ENCODE results near the gene CHAF1B.
"Not testable (repeated sequence)": the region's sequence is repeated elsewhere in the genome, so short reads cannot be mapped to it uniquely, and the experiment has no call there.

CHAF1B gene

DNA sequence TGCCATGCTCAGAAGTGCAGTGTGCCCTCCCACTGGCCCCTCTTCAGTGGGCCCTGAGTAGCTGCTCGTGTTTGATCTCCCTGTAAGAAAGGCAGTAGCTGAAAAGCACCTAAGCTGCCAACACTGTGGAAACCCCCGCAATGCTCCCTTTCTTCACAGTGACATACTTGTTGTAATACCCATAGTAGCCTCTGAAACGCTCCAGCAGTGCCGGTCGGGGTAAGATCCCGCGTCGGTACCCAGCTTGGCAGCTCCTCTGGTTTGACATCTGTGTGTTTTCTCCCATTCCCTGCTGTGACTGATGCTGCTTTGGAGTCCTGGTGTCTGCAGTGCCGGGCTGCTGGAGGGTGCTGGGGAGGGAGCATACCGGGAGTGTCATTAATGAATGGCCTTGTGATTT is 3.6 kb downstream of the CHAF1B start:
- Histone ChIP-seq H2AK5ac (ENCODE audit: low read length) (no peak overlapping the region), H3K79me2 (ENCODE audit: control insufficient read depth, insufficient read depth, low read length) (no peaks in the 10 kb centered on the region), H3K79me1 (ENCODE audit: low read length) (no peaks in the 10 kb centered on the region), H3K9ac (ENCODE audit: low read length) (no peak overlapping the region), H3K36me3 (ENCODE audit: control insufficient read depth, insufficient read depth, low read length) (peaks cover 1% of the 10 kb centered on the region), H3K4ac (ENCODE audit: low read depth, low read length) (no peak overlapping the region), H2BK15ac (replicated peaks; ENCODE audit: low read depth) (no peak overlapping the region), H3K18ac (ENCODE audit: low read length) (no peak overlapping the region), H3K56ac (ENCODE audit: low read length) (no peak overlapping the region), H3K4me1 (ENCODE audit: control insufficient read depth, low read depth, low read length) (peaks cover 2% of the 10 kb centered on the region), H3K4me3 (ENCODE audit: low read length) (no peak overlapping the region), H2BK120ac (ENCODE audit: low read depth, low read length) (no peak overlapping the region), H3K27me3 (ENCODE audit: insufficient read depth, low read length, poor library complexity) (no peaks in the 10 kb centered on the region), H3K23ac (ENCODE audit: low read length) (no peak overlapping the region), H2BK5ac (ENCODE audit: low read length) (no peak overlapping the region), H4K8ac (ENCODE audit: low read depth, low read length) (no peak overlapping the region), H3K27ac (ENCODE audit: low read depth, low read length) (no peak overlapping the region), H3K4me2 (ENCODE audit: low read length) (no peak overlapping the region), H4K5ac (ENCODE audit: low read length) (no peak overlapping the region)
- peak; percentile 80 for DNase-seq
- WGBS (ENCODE audit: extremely low coverage, insufficient coverage, low lambda C conversion rate): no CpG with 5 or more reads among the region's 10 CpGs

DNA sequence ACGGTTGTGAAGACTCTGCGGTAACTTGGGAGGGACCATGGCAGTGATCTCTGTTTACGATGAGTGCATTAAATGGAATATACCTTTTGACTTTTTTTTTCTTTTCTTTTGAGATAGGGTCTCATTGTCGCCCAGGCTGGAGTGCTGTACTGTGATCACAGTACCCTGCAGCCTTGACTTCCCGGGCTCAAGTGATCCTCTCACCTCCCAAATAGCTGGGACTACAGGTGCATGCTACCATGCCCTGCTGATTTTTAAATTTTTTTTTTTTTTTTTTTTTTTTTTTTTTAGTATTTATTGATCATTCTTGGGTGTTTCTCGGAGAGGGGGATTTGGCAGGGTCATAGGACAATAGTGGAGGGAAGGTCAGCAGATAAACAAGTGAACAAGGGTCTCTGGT is 6.5 kb downstream of the CHAF1B start:
- H3K36me3 ChIP-seq (ENCODE audit: control insufficient read depth, insufficient read depth, low read length); H3K4ac ChIP-seq (ENCODE audit: low read depth, low read length); H3K18ac ChIP-seq (ENCODE audit: low read length); H2AK5ac ChIP-seq (ENCODE audit: low read length); H3K4me2 ChIP-seq (ENCODE audit: low read length); H3K23ac ChIP-seq (ENCODE audit: low read length); H3K4me3 ChIP-seq (ENCODE audit: low read length); H4K5ac ChIP-seq (ENCODE audit: low read length); H3K56ac ChIP-seq (ENCODE audit: low read length); H3K27ac ChIP-seq (ENCODE audit: low read depth, low read length); H2BK5ac ChIP-seq (ENCODE audit: low read length); H2BK120ac ChIP-seq (ENCODE audit: low read depth, low read length); H3K27me3 ChIP-seq (ENCODE audit: insufficient read depth, low read length, poor library complexity); H3K79me2 ChIP-seq (ENCODE audit: control insufficient read depth, insufficient read depth, low read length); H3K4me1 ChIP-seq (ENCODE audit: control insufficient read depth, low read depth, low read length); H4K8ac ChIP-seq (ENCODE audit: low read depth, low read length); DNase-seq; H3K79me1 ChIP-seq (ENCODE audit: low read length); H3K9ac ChIP-seq (ENCODE audit: low read length); H2BK15ac ChIP-seq (replicated peaks; ENCODE audit: low read depth): not testable (repeated sequence)
- WGBS (ENCODE audit: extremely low coverage, insufficient coverage, low lambda C conversion rate): no CpG with 5 or more reads among the region's 6 CpGs

GRCh38 chr21:36395353-36396111 is 10.3 kb downstream of the CHAF1B start:
- no peaks in the 10 kb centered on the region for H3K27me3 ChIP-seq (ENCODE audit: insufficient read depth, low read length, poor library complexity)
- peaks cover 1% of the 10 kb centered on the region for H3K36me3 ChIP-seq (ENCODE audit: control insufficient read depth, insufficient read depth, low read length)

GRCh38 chr21:36396325-36396724 is 11.1 kb downstream of the CHAF1B start:
- no peak overlapping the region for H4K8ac ChIP-seq (ENCODE audit: low read depth, low read length)
- no CpG with 5 or more reads among the region's 3 CpGs for WGBS (ENCODE audit: extremely low coverage, insufficient coverage, low lambda C conversion rate)
- H2BK120ac ChIP-seq (ENCODE audit: low read depth, low read length): no peak overlapping the region
- H3K4me3 ChIP-seq (ENCODE audit: low read length): no peak overlapping the region
- H3K4ac ChIP-seq (ENCODE audit: low read depth, low read length): no peak overlapping the region
- H3K27ac ChIP-seq (ENCODE audit: low read depth, low read length): no peak overlapping the region
- H3K79me1 ChIP-seq (ENCODE audit: low read length): no peaks in the 10 kb centered on the region
- H3K23ac ChIP-seq (ENCODE audit: low read length): no peak overlapping the region
- H2BK5ac ChIP-seq (ENCODE audit: low read length): no peak overlapping the region
- no peaks in the 10 kb centered on the region for H3K27me3 ChIP-seq (ENCODE audit: insufficient read depth, low read length, poor library complexity)
- no peak for DNase-seq
- H3K9ac ChIP-seq (ENCODE audit: low read length): no peak overlapping the region
- no peak overlapping the region for H2BK15ac ChIP-seq (replicated peaks; ENCODE audit: low read depth)
- no peaks in the 10 kb centered on the region for H3K4me1 ChIP-seq (ENCODE audit: control insufficient read depth, low read depth, low read length)
- no peak overlapping the region for H4K5ac ChIP-seq (ENCODE audit: low read length)
- no peak overlapping the region for H3K4me2 ChIP-seq (ENCODE audit: low read length)
- H2AK5ac ChIP-seq (ENCODE audit: low read length): no peak overlapping the region
- no peak overlapping the region for H3K56ac ChIP-seq (ENCODE audit: low read length)
- H3K18ac ChIP-seq (ENCODE audit: low read length): no peak overlapping the region
- H3K36me3 ChIP-seq (ENCODE audit: control insufficient read depth, insufficient read depth, low read length): peaks cover 1% of the 10 kb centered on the region
- no peaks in the 10 kb centered on the region for H3K79me2 ChIP-seq (ENCODE audit: control insufficient read depth, insufficient read depth, low read length)

More at GRCh38 chr21:36395353-36396111, 10.3 kb downstream of the CHAF1B start:
- Histone ChIP-seq H3K79me2 (ENCODE audit: control insufficient read depth, insufficient read depth, low read length) (no peaks in the 10 kb centered on the region), H3K56ac (ENCODE audit: low read length) (no peak overlapping the region), H4K8ac (ENCODE audit: low read depth, low read length) (no peak overlapping the region), H3K9ac (ENCODE audit: low read length) (no peak overlapping the region), H3K4me3 (ENCODE audit: low read length) (no peak overlapping the region), H4K5ac (ENCODE audit: low read length) (no peak overlapping the region), H2BK120ac (ENCODE audit: low read depth, low read length) (no peak overlapping the region), H3K4me2 (ENCODE audit: low read length) (no peak overlapping the region), H2BK15ac (replicated peaks; ENCODE audit: low read depth) (no peak overlapping the region), H3K23ac (ENCODE audit: low read length) (no peak overlapping the region), H2BK5ac (ENCODE audit: low read length) (no peak overlapping the region), H3K18ac (ENCODE audit: low read length) (no peak overlapping the region), H3K79me1 (ENCODE audit: low read length) (no peaks in the 10 kb centered on the region), H2AK5ac (ENCODE audit: low read length) (no peak overlapping the region), H3K27ac (ENCODE audit: low read depth, low read length) (no peak overlapping the region), H3K4ac (ENCODE audit: low read depth, low read length) (no peak overlapping the region), H3K4me1 (ENCODE audit: control insufficient read depth, low read depth, low read length) (no peaks in the 10 kb centered on the region)
- WGBS (ENCODE audit: extremely low coverage, insufficient coverage, low lambda C conversion rate): no CpG with 5 or more reads among the region's 6 CpGs
- DNase-seq: no peak

DNA sequence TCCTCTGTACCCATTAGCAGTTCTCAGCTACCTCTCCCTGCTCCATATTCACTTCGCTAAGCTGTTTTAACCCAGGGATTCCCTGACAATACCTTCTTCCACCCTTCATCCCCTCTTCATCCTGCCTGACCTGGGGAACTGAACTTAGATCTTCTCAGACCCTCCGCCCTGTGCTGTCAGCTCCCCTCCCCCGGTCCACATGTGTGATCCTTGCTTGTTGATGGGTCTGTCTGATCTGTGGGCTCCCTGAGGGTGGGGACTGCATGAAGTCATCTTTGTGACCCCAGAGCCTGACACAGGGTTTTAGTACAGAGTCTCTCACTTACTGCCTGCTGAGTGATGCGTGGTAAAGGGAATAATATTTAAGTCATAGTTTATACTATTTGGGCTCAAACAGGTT is 11.8 kb downstream of the CHAF1B start:
- no peak overlapping the region for H3K4me3 ChIP-seq (ENCODE audit: low read length)
- no peak overlapping the region for H4K8ac ChIP-seq (ENCODE audit: low read depth, low read length)
- no peaks in the 10 kb centered on the region for H3K36me3 ChIP-seq (ENCODE audit: control insufficient read depth, insufficient read depth, low read length)
- H2BK120ac ChIP-seq (ENCODE audit: low read depth, low read length): no peak overlapping the region
- no peak overlapping the region for H3K56ac ChIP-seq (ENCODE audit: low read length)
- DNase-seq: no peak
- H4K5ac ChIP-seq (ENCODE audit: low read length): no peak overlapping the region
- H3K27me3 ChIP-seq (ENCODE audit: insufficient read depth, low read length, poor library complexity): no peaks in the 10 kb centered on the region
- H3K18ac ChIP-seq (ENCODE audit: low read length): no peak overlapping the region
- no peaks in the 10 kb centered on the region for H3K79me1 ChIP-seq (ENCODE audit: low read length)
- no peak overlapping the region for H2BK5ac ChIP-seq (ENCODE audit: low read length)
- no CpG with 5 or more reads among the region's 4 CpGs for WGBS (ENCODE audit: extremely low coverage, insufficient coverage, low lambda C conversion rate)
- no peaks in the 10 kb centered on the region for H3K4me1 ChIP-seq (ENCODE audit: control insufficient read depth, low read depth, low read length)
- no peak overlapping the region for H3K4ac ChIP-seq (ENCODE audit: low read depth, low read length)
- H2AK5ac ChIP-seq (ENCODE audit: low read length): no peak overlapping the region
- no peak overlapping the region for H3K9ac ChIP-seq (ENCODE audit: low read length)
- H3K27ac ChIP-seq (ENCODE audit: low read depth, low read length): no peak overlapping the region
- no peak overlapping the region for H3K23ac ChIP-seq (ENCODE audit: low read length)
- H3K4me2 ChIP-seq (ENCODE audit: low read length): no peak overlapping the region
- no peak overlapping the region for H2BK15ac ChIP-seq (replicated peaks; ENCODE audit: low read depth)
- H3K79me2 ChIP-seq (ENCODE audit: control insufficient read depth, insufficient read depth, low read length): no peaks in the 10 kb centered on the region

GRCh38 chr21:36397606-36398005 is 12.4 kb downstream of the CHAF1B start:
- H3K18ac ChIP-seq (ENCODE audit: low read length): no peak overlapping the region
- no peak overlapping the region for H4K8ac ChIP-seq (ENCODE audit: low read depth, low read length)
- WGBS (ENCODE audit: extremely low coverage, insufficient coverage, low lambda C conversion rate): no CpG with 5 or more reads among the region's 5 CpGs
- H3K4me1 ChIP-seq (ENCODE audit: control insufficient read depth, low read depth, low read length): no peaks in the 10 kb centered on the region
- peaks cover under 1% of the 10 kb centered on the region for H3K36me3 ChIP-seq (ENCODE audit: control insufficient read depth, insufficient read depth, low read length)
- H2BK15ac ChIP-seq (replicated peaks; ENCODE audit: low read depth): no peak overlapping the region
- no peaks in the 10 kb centered on the region for H3K79me1 ChIP-seq (ENCODE audit: low read length)
- DNase-seq: no peak
- no peaks in the 10 kb centered on the region for H3K27me3 ChIP-seq (ENCODE audit: insufficient read depth, low read length, poor library complexity)
- H2BK5ac ChIP-seq (ENCODE audit: low read length): no peak overlapping the region
- H3K27ac ChIP-seq (ENCODE audit: low read depth, low read length): no peak overlapping the region
- no peak overlapping the region for H4K5ac ChIP-seq (ENCODE audit: low read length)
- H2BK120ac ChIP-seq (ENCODE audit: low read depth, low read length): no peak overlapping the region
- H3K79me2 ChIP-seq (ENCODE audit: control insufficient read depth, insufficient read depth, low read length): no peaks in the 10 kb centered on the region
- no peak overlapping the region for H3K23ac ChIP-seq (ENCODE audit: low read length)
- no peak overlapping the region for H3K9ac ChIP-seq (ENCODE audit: low read length)
- no peak overlapping the region for H3K4ac ChIP-seq (ENCODE audit: low read depth, low read length)
- H2AK5ac ChIP-seq (ENCODE audit: low read length): no peak overlapping the region
- no peak overlapping the region for H3K4me3 ChIP-seq (ENCODE audit: low read length)
- H3K56ac ChIP-seq (ENCODE audit: low read length): no peak overlapping the region
- no peak overlapping the region for H3K4me2 ChIP-seq (ENCODE audit: low read length)
